Pancreas (tissue), 10 donors: ENCODE results near the gene TNIK. TPM values are rescaled to one million over a fixed set of nuclear protein-coding genes. Genes with fewer than 3 reads are reported as not detected.

ENCODE experiments used
- ATAC-seq, 4 donors: fragments of 200-7000 bp; cut with Tn5 transposase; one replicate each; pipeline versions ENCODE4 v1.8.0 to v1.9.1; 2020; ENCODE audit warnings: mild to moderate bottlenecking in 4 of 4, moderate library complexity in 4 of 4
- DNase-seq, 6 donors: peaks; one replicate each; pipeline ENCODE4 v3.0.0-alpha.2; 2020
- FAIRE-seq: peaks from 2 replicates; lab custom pipeline; 2012; peaks lifted over from hg19 to GRCh38; lab: Jason Lieb, UNC
- H3K27ac ChIP-seq, 4 donors: fragments of 200-600 bp; sonication (generic); 1 replicate in 3 of 4; 2 replicates in 1 of 4; pipeline versions ENCODE4 v1.5.0 to v1.8.0; 2020
- H3K27me3 ChIP-seq, 4 donors: fragments of 200-600 bp; one replicate each; pipeline ENCODE4 v1.8.0; 2021
- H3K36me3 ChIP-seq, 3 donors: fragments of 200-600 bp; sonication (generic) in 1 of 3; one replicate each; pipeline versions ENCODE4 v1.5.0 to v1.8.0; 2020 to 2021
- H3K4me1 ChIP-seq, 3 donors: fragments of 200-600 bp; one replicate each; pipeline ENCODE4 v1.8.0; 2021
- H3K4me3 ChIP-seq, 4 donors: fragments of 200-600 bp; sonication (generic) in 2 of 4; one replicate each; pipeline versions ENCODE4 v1.5.0 to v1.8.0; 2020 to 2021
- H3K9me3 ChIP-seq, 4 donors: fragments of 200-600 bp; one replicate each; pipeline ENCODE4 v1.8.0; 2021
- WGBS, 2 donors: extraction: QIAGEN DNeasy Blood & Tissue Kit; methylation state at CpG; one replicate each; pipeline ENCODE4 v1.1.7; 2013; 5-methylcytosine and 5-hydroxymethylcytosine counted together
- intact Hi-C, 3 donors: fragments of 100-400 bp; cut with DNase I; formaldehyde crosslinking; loops; one replicate each; pipeline versions ENCODE4 v1.11.1 to v1.14.2; 2022
- polyA plus RNA-seq, 2 donors: library from polyadenylated mRNA; stranded (reverse); fragments of 200-250 nt; gene quantifications; one replicate each; pipeline ENCODE4 v1.2.3, GENCODE V29; 2013
- total RNA-seq, 6 donors: library from RNA; stranded (reverse); fragmentation: NEBNext Ultra II Directional in 4 of 6; extraction: Animal tissue kit (Norgen Biotek cat#: 25700) in 4 of 6; gene quantifications; one replicate each; pipeline versions ENCODE4 v1.2.1 to v1.2.4, GENCODE V29; 2021 to 2023
- TF ChIP-seq, protein P1 (sequence below), 4 donors: fragments of 200-600 bp; sonication (generic) in 3 of 4; IDR thresholded peaks; one replicate each; pipeline versions ENCODE4 v1.5.0 to v1.8.0; 2021; ENCODE audit warnings: antibody characterized with exemption in 4 of 4
- donor health status: healthy with polysubstance abuse.
- donor health status: DM: no; HTN: no; CAD: no; lungs with moderate emphysema.
- donor health status: DM: no; HTN: no; CAD: no.
- donor health status: control.
- donor health status: control.
- donor health status: Bipolar disorder and iron deficiency.
- donor health status: DM: yes; HTN: yes; CAD: no.
- donor health status: DM: no; HTN: no; CAD: no.
- donor health status: DM: no; HTN: no; CAD: no.
- donor health status: DM: yes; HTN: yes; CAD: no.

TNIK gene
- total and polyA plus RNA-seq, 8 donors, result 3.5 to 13.6 (median 5.8) TPM

DNA sequence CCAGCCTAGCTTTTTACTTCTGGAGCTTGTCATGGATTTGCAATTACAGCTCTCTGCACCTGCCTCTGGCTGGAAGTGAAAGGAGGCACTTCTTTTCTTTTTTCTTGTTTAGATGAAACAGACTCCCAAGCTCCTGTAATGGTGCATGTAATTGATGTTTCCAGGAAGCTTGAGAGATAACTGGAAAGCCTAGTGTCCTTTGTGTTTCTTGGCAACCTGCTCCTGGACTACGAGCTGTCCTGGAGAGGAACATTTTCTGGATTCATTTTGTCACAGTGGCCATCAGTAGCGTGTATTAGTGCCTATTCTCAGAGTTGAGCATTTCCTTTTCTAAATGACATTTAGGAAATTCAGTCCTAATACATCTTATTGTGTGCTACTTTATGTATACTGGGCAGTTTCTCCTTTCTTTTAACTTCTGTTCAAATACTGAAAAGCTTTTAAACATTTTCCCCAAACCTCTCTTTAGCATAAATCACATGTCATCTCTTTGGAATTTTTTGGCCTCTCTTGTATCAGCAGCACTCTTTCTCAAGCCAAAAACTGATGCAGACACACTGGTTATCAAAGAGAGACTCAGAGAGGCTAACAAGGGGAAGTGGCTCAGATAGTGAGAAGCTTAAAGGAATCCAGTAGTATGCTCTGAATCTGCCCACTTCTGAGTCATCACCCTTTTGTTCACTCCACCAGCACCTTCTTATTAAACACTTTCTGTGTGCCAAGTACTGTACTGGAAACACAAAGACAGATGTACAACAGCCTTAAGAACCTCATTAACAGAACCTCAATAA lies 371.0 kb downstream of the TNIK start:
- Histone ChIP-seq H3K36me3 (peaks cover 0 to 3% (median 0%) of the 10 kb centered on the region in 3 donors), H3K4me3 (no peak overlapping the region), H3K27me3 (no peaks in the 10 kb centered on the region), H3K4me1 (no peaks in the 10 kb centered on the region), H3K27ac (no peak overlapping the region), H3K9me3 (no peaks in the 10 kb centered on the region)
- TF ChIP-seq, protein P1, sequence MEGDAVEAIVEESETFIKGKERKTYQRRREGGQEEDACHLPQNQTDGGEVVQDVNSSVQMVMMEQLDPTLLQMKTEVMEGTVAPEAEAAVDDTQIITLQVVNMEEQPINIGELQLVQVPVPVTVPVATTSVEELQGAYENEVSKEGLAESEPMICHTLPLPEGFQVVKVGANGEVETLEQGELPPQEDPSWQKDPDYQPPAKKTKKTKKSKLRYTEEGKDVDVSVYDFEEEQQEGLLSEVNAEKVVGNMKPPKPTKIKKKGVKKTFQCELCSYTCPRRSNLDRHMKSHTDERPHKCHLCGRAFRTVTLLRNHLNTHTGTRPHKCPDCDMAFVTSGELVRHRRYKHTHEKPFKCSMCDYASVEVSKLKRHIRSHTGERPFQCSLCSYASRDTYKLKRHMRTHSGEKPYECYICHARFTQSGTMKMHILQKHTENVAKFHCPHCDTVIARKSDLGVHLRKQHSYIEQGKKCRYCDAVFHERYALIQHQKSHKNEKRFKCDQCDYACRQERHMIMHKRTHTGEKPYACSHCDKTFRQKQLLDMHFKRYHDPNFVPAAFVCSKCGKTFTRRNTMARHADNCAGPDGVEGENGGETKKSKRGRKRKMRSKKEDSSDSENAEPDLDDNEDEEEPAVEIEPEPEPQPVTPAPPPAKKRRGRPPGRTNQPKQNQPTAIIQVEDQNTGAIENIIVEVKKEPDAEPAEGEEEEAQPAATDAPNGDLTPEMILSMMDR (IDR thresholded peaks at IDR 0.05), result no peak
- ATAC-seq (peak in 3 of 4 donors; percentile 46 to 67 (median 49)), DNase-seq (no peak), FAIRE-seq (no peak)
- WGBS, 2 donors, result 77 to 84% methylated on average over 2 of the region's 2 CpGs
- intact Hi-C loops, result no loop called here

DNA sequence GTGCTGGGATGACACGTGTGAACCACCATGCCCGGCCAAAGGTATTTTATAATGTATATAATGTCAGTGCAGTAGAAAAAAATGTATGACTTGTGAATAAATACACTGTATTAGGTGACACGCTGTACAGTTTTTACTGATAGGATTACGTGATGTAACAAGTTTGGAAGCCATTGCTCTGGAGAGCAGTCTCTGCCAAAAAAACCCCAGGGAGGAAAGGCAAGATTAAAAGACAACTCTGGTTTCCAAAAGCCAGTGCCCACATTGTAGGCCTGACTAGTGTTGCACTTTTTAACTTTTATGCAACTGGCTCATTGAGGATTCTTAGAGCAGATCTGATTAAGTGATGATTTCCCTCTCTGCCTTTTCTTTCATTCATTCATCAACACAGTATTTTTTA lies 371.7 kb downstream of the TNIK start:
- H3K4me3 ChIP-seq, result no peak overlapping the region
- 89 to 92% methylated on average over 4 of the region's 4 CpGs for WGBS, 2 donors
- TF ChIP-seq, protein P1 (IDR thresholded peaks at IDR 0.05), result no peak
- H3K36me3 ChIP-seq, result peaks cover 0 to 6% (median 0%) of the 10 kb centered on the region in 3 donors
- FAIRE-seq, result no peak
- no peaks in the 10 kb centered on the region for H3K4me1 ChIP-seq
- peak in 1 of 4 donors; percentile 9 for ATAC-seq
- H3K27ac ChIP-seq, result no peak overlapping the region
- intact Hi-C loops, result no loop called here
- H3K27me3 ChIP-seq, result no peaks in the 10 kb centered on the region
- no peaks in the 10 kb centered on the region for H3K9me3 ChIP-seq
- DNase-seq, result no peak

DNA sequence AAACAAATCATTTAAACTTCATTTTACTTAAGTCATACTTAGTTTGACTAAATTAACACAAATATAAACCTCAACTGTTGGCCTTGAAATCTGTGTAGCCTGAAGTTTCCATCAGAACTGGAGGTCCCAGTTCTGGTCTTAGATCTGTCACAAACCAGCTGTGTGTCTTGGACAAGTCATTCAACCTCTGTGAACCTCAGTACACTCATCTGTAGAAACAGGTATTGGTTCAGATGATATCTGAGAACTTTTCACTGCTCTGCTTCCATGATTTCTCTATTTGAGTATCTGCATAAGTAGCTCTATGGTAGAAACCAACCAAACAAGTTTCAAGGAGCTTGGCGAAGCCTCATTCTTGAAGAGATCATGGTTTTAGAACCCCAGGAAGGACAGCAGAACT lies 373.3 kb downstream of the TNIK start:
- DNase-seq, result no peak
- TF ChIP-seq, protein P1 (IDR thresholded peaks at IDR 0.05), result no peak
- H3K4me1 ChIP-seq, result no peaks in the 10 kb centered on the region
- no peak for FAIRE-seq
- 93 to 100% methylated on average over 1 of the region's 1 CpG for WGBS, 2 donors
- no peaks in the 10 kb centered on the region for H3K27me3 ChIP-seq
- H3K36me3 ChIP-seq, result peaks cover 0 to 6% (median 0%) of the 10 kb centered on the region in 3 donors
- intact Hi-C loops, result no loop called here
- no peak overlapping the region for H3K4me3 ChIP-seq
- H3K9me3 ChIP-seq, result no peaks in the 10 kb centered on the region
- no peak for ATAC-seq
- H3K27ac ChIP-seq, result no peak overlapping the region

DNA sequence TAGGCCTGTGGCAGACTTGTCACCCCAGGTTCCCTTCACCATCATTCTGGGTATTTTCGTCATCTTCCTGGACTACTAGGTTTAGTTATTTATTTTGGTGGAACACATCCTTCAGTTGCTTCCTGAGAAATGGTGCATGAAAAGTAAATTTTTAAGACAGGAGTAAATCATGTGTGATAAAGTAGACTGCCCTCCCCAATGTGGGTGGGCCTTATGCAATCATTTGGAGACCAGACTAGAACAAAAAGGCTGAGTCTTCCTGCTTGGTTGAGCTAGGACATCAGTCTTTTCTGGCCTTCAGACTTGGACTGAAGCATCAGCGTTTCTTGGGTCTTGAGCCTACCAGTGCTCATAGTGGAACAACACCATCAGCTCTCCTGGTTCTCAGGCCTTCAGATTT lies 382.9 kb downstream of the TNIK start:
- DNase-seq, result no peak
- TF ChIP-seq, protein P1 (IDR thresholded peaks at IDR 0.05), result no peak
- Histone ChIP-seq H3K27ac (no peak overlapping the region), H3K4me3 (no peak overlapping the region), H3K36me3 (no peaks in the 10 kb centered on the region), H3K27me3 (no peaks in the 10 kb centered on the region), H3K4me1 (no peaks in the 10 kb centered on the region), H3K9me3 (no peaks in the 10 kb centered on the region)
- ATAC-seq, result no peak
- intact Hi-C loops, result no loop called here
- FAIRE-seq, result no peak
- WGBS, 2 donors, result 90 to 94% methylated on average over 2 of the region's 2 CpGs

DNA sequence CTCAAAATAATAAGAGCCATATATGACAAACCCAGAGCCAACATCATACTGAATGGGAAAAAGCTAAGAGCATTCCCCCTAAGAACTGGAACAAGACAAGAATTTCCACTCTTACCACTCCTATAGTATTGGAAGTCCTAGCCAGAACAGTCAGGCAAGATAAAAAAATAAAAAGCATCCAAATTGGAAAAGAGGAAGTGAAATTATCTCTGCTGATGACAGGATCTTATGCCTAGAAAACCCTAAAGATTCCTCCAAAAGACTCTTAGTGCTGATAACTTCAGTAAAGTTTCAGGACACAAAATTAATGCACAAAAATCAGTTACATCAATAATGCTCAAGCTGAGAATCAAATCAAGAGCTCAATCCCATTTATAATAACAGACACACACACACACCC lies 387.8 kb downstream of the TNIK start:
- no peak overlapping the region for H3K27ac ChIP-seq
- ATAC-seq, result no peak
- no peak for DNase-seq
- no peak overlapping the region for H3K4me3 ChIP-seq
- no peak for FAIRE-seq
- intact Hi-C loops, result no loop called here
- no peaks in the 10 kb centered on the region for H3K27me3 ChIP-seq
- TF ChIP-seq, protein P1 (IDR thresholded peaks at IDR 0.05), result no peak
- H3K9me3 ChIP-seq, result no peaks in the 10 kb centered on the region
- H3K4me1 ChIP-seq, result no peaks in the 10 kb centered on the region
- H3K36me3 ChIP-seq, result no peaks in the 10 kb centered on the region
